Keratinocyte (primary cell): ENCODE results near the gene BOD1L1.

Source experiments
- EZH2 ChIP-seq: IDR thresholded peaks from one replicate; pipeline ENCODE4 v1.6.1; 2012; ENCODE audit warnings: inconsistent platforms, mild to moderate bottlenecking, low read length, moderate library complexity
- TF ChIP-seq, protein P1 (sequence below), 3 experiments: IDR thresholded peaks in 1 of 3; conservative IDR thresholded peaks in 1 of 3; optimal IDR thresholded peaks in 1 of 3; 2 replicates in 2 of 3; 3 replicates in 1 of 3; pipeline versions ENCODE3 to v1.5.1; 2011; ENCODE audit warnings: low read length in 3 of 3, mild to moderate bottlenecking in 3 of 3, moderate library complexity in 2 of 3, control low read depth in 1 of 3, inconsistent platforms in 1 of 3; ENCODE audit not compliant: insufficient read depth in 2 of 3; ENCODE audit errors: extremely low read depth in 1 of 3

DNA sequence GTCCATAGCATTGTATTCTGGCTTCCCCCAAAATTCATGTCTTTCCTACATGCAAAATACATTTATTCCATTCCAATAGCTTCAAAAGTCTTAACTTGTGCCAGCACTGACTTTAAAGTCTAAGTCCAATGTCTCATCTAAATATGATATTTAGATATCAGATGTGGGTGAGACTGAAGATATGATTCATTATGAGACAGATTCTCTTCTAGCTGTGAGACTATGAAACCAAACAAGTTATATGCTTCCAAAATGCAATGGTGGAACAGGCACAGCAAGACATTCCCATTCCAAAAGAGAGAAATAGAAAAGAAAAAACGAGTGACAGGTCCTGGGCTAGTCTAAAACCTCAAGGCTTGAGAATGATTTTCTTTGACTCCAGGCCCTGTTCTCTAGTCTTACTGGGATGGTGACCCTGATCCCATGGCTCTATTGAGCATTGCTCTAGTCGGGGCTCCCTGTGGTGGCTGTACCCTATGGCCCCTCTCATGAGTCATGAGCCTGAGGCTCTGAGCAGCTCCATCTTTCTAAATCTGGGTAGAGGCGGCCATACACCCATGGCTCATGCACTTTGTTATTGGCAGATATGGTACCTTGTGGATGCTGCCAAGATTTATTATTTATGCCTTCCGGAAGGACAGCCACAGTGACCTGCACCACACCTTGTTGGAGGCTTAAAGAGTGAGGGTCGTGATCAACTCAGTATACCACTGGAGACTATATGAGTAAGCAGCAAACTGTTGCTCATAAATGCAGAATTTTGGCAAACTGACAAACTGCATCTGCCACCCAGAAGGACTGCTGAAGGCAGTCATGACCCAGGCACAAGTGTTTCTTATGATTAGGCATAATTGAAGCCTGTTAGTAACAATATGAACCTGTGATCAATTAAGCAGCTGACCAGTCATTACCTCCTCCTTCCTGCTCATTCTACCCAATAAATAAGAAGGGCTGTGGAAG, 38.5 kb upstream of the BOD1L1 start:
- TF ChIP-seq, protein P1, sequence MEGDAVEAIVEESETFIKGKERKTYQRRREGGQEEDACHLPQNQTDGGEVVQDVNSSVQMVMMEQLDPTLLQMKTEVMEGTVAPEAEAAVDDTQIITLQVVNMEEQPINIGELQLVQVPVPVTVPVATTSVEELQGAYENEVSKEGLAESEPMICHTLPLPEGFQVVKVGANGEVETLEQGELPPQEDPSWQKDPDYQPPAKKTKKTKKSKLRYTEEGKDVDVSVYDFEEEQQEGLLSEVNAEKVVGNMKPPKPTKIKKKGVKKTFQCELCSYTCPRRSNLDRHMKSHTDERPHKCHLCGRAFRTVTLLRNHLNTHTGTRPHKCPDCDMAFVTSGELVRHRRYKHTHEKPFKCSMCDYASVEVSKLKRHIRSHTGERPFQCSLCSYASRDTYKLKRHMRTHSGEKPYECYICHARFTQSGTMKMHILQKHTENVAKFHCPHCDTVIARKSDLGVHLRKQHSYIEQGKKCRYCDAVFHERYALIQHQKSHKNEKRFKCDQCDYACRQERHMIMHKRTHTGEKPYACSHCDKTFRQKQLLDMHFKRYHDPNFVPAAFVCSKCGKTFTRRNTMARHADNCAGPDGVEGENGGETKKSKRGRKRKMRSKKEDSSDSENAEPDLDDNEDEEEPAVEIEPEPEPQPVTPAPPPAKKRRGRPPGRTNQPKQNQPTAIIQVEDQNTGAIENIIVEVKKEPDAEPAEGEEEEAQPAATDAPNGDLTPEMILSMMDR (optimal IDR thresholded peaks at IDR 0.05 in 1 of 3, IDR thresholded peaks at IDR 0.05 in 1 of 3, conservative IDR thresholded peaks at IDR 0.05 in 1 of 3; ENCODE audit: extremely low read depth in 1 of 3, insufficient read depth in 2 of 3, low read length in 3 of 3) = no peak
- TF ChIP-seq EZH2 = no peak
